B cell (primary cell): ENCODE data around the gene SMPDL3B. TPM values are rescaled to one million over a fixed set of nuclear protein-coding genes. Genes with fewer than 3 reads are reported as not detected.

Source experiments
- ATAC-seq: fragments of 200-7000 bp; cut with Tn5 transposase; one replicate; pipeline ENCODE4 v1.10.0; 2021; ENCODE audit warnings: low read depth, mild to moderate bottlenecking, moderate number of reproducible peaks, moderate library complexity
- CTCF ChIA-PET: fragments of 350-600 bp; sonication (Branson Sonifier 250); formaldehyde crosslinking; loops from one replicate; lab custom pipeline; 2021; ENCODE audit warnings: antibody characterized with exemption, inconsistent platforms; lab: Charles Lee
- POLR2A ChIA-PET: fragments of 350-600 bp; sonication (Branson Sonifier 250); formaldehyde crosslinking; loops from one replicate; lab custom pipeline; 2021; ENCODE audit warnings: antibody characterized with exemption; lab: Charles Lee
- DNase-seq: peaks from one replicate; pipeline ENCODE4 v3.0.0; 2013
- H2AFZ ChIP-seq: 2 replicates; pipeline ENCODE4 v1.6.1; 2012; ENCODE audit warnings: mild to moderate bottlenecking, low read depth, low read length; ENCODE audit not compliant: insufficient read depth, poor library complexity, severe bottlenecking
- H3K27ac ChIP-seq, 2 donors: 1 replicate in 1 of 2; 2 replicates in 1 of 2; pipeline ENCODE4 v1.5.1; 2012 to 2013; ENCODE audit warnings: low read length in 2 of 2, mild to moderate bottlenecking in 2 of 2, moderate library complexity in 1 of 2
- H3K27me3 ChIP-seq, 4 experiments: fragments of 200-600 bp in 1 of 4; sonication (generic) in 1 of 4; replicated peaks in 1 of 4; 1 replicate in 2 of 4; 2 replicates in 2 of 4; pipeline versions ENCODE4 v1.6.1 to v1.7.0; 2013 to 2016; ENCODE audit warnings: low read length in 3 of 4, mild to moderate bottlenecking in 2 of 4, mixed read lengths in 1 of 4, moderate library complexity in 1 of 4; ENCODE audit not compliant: insufficient read depth in 4 of 4, control insufficient read depth in 3 of 4; ENCODE audit errors: control extremely low read depth in 1 of 4
- H3K36me3 ChIP-seq, 2 experiments: replicated peaks in 1 of 2; 1 replicate in 1 of 2; 2 replicates in 1 of 2; pipeline versions ENCODE4 v1.6.1 to v1.7.1; 2013; ENCODE audit warnings: low read length in 1 of 2; ENCODE audit not compliant: insufficient read depth in 2 of 2, control insufficient read depth in 1 of 2; ENCODE audit errors: control extremely low read depth in 1 of 2, extremely low read depth in 1 of 2
- H3K4me1 ChIP-seq, 2 donors: fragments of 200-600 bp in 1 of 2; sonication (generic) in 1 of 2; 1 replicate in 1 of 2; 2 replicates in 1 of 2; pipeline versions ENCODE4 v1.5.1 to v1.6.1; 2013 to 2017; ENCODE audit warnings: low read length in 2 of 2; ENCODE audit not compliant: control insufficient read depth in 2 of 2, insufficient read depth in 2 of 2
- H3K4me2 ChIP-seq: replicated peaks from 2 replicates; pipeline ENCODE3; 2012; ENCODE audit warnings: mild to moderate bottlenecking, low read depth, low read length; ENCODE audit not compliant: poor library complexity, severe bottlenecking
- H3K4me3 ChIP-seq, 5 experiments: fragments of 200-600 bp in 1 of 5; sonication (generic) in 1 of 5; 1 replicate in 3 of 5; 2 replicates in 2 of 5; pipeline versions ENCODE4 v1.5.1 to v1.7.0; 2011 to 2016; ENCODE audit warnings: low read length in 4 of 5, mild to moderate bottlenecking in 4 of 5, low read depth in 2 of 5, control low read depth in 1 of 5, moderate library complexity in 1 of 5; ENCODE audit not compliant: insufficient read depth in 1 of 5; ENCODE audit errors: control extremely low read depth in 1 of 5, extremely low read depth in 1 of 5
- H3K79me2 ChIP-seq: fragments of 200-600 bp; sonication (generic); one replicate; pipeline ENCODE4 v1.6.0; 2016; ENCODE audit warnings: low read length; ENCODE audit not compliant: control insufficient read depth, insufficient read depth
- H3K9ac ChIP-seq: fragments of 200-600 bp; sonication (generic); 2 replicates; pipeline ENCODE4 v1.6.1; 2017; ENCODE audit warnings: mild to moderate bottlenecking, low read length, moderate library complexity
- H3K9me3 ChIP-seq, 3 donors: one replicate each; pipeline versions ENCODE4 v1.6.1 to v1.7.1; 2013; ENCODE audit warnings: low read length in 2 of 3; ENCODE audit not compliant: control insufficient read depth in 2 of 3, insufficient read depth in 1 of 3; ENCODE audit errors: control extremely low read depth in 1 of 3
- H4K20me1 ChIP-seq: 2 replicates; pipeline ENCODE4 v1.6.0; 2012; ENCODE audit warnings: mild to moderate bottlenecking, low read length; ENCODE audit not compliant: insufficient read depth, control insufficient read depth, poor library complexity, severe bottlenecking
- H3K27ac Mint-ChIP-seq: one replicate; pipeline ENCODE4 v1.8.0; 2021; ENCODE audit warnings: mixed read lengths
- H3K27me3 Mint-ChIP-seq: one replicate; pipeline ENCODE4 v1.8.0; 2021; ENCODE audit warnings: mixed read lengths
- H3K4me1 Mint-ChIP-seq: one replicate; pipeline ENCODE4 v1.8.0; 2021; ENCODE audit warnings: mixed read lengths
- H3K4me3 Mint-ChIP-seq: one replicate; pipeline ENCODE4 v1.8.0; 2021; ENCODE audit warnings: mixed read lengths
- H3K9me3 Mint-ChIP-seq: one replicate; pipeline ENCODE4 v1.8.0; 2022; ENCODE audit warnings: mixed read lengths; ENCODE audit not compliant: insufficient read depth
- EZH2 ChIP-seq: IDR thresholded peaks from 2 replicates; pipeline ENCODE4 v1.6.1; 2012; ENCODE audit warnings: borderline replicate concordance, low read depth, mild to moderate bottlenecking, moderate library complexity, low read length; ENCODE audit not compliant: insufficient read depth, poor library complexity, severe bottlenecking
- WGBS: methylation state at CpG from one replicate; pipeline ENCODE4 v1.1.5; 2013; ENCODE audit warnings: missing lambda C conversion rate; ENCODE audit not compliant: insufficient coverage; 5-methylcytosine and 5-hydroxymethylcytosine counted together
- intact Hi-C: fragments of 100-400 bp; cut with micrococcal nuclease; formaldehyde crosslinking; loops from one replicate; pipeline ENCODE4 v1.10.0; 2022
- polyA plus RNA-seq: library from polyadenylated mRNA; depleted of rRNA; stranded (reverse); fragments of >200 nt; gene quantifications from 2 replicates; pipeline ENCODE4 v1.2.3, GENCODE V29; 2012
- total RNA-seq, 2 donors: library from RNA; stranded (reverse); fragments of 120-200 nt in 1 of 2; gene quantifications; 1 replicate in 1 of 2; 2 replicates in 1 of 2; pipeline versions ENCODE4 v1.2.3 to v1.2.4, GENCODE V29; 2013 to 2022
- TF ChIP-seq, protein P1 (sequence below): fragments of 200-600 bp; IDR thresholded peaks from one replicate; pipeline ENCODE4 v1.8.0; 2022; ENCODE audit warnings: antibody characterized with exemption, mild to moderate bottlenecking

Gene SMPDL3B
- total and polyA plus RNA-seq, 2 donors (not counting 1 experiment from before 2014, with no cell fraction given), result 0.22 TPM; not detected in 1

DNA sequence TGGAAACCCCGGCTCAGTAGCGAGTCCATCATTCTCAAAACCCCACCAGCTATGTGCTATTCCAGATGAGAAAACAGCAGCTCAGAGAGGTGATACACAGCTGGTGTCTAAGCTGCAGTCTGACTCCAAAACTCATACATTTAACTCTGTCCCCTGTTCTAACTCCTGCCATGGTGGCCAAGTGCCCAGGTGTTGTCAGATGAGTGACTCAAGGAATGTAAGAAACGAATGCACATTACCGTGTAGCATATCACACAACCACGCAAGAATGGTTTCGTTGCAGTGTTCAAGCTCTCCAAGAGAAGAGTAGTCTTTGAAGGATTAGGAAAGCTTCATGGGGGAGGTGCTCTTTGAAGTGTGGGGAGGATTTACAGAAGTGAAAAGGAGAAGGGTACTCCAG lies 20.3 kb downstream of the SMPDL3B start:
- intact Hi-C loops, result no loop called here
- H3K4me2 ChIP-seq, result no peak overlapping the region
- no peak overlapping the region for H3K9ac ChIP-seq
- Mint-ChIP-seq H3K4me1 (peaks cover 4% of the 10 kb centered on the region), H3K27ac (no peak overlapping the region), H3K27me3 (no peaks in the 10 kb centered on the region), H3K4me3 (no peak overlapping the region), H3K9me3 (no peaks in the 10 kb centered on the region)
- H3K27ac ChIP-seq, result no peak overlapping the region
- POLR2A ChIA-PET, result no interaction called here
- CTCF ChIA-PET, result no interaction called here
- no peak overlapping the region for H3K4me3 ChIP-seq
- TF ChIP-seq, protein P1, sequence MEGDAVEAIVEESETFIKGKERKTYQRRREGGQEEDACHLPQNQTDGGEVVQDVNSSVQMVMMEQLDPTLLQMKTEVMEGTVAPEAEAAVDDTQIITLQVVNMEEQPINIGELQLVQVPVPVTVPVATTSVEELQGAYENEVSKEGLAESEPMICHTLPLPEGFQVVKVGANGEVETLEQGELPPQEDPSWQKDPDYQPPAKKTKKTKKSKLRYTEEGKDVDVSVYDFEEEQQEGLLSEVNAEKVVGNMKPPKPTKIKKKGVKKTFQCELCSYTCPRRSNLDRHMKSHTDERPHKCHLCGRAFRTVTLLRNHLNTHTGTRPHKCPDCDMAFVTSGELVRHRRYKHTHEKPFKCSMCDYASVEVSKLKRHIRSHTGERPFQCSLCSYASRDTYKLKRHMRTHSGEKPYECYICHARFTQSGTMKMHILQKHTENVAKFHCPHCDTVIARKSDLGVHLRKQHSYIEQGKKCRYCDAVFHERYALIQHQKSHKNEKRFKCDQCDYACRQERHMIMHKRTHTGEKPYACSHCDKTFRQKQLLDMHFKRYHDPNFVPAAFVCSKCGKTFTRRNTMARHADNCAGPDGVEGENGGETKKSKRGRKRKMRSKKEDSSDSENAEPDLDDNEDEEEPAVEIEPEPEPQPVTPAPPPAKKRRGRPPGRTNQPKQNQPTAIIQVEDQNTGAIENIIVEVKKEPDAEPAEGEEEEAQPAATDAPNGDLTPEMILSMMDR, result no peak
- TF ChIP-seq EZH2, result no peak
- no peak for DNase-seq
- H3K79me2 ChIP-seq, result peaks cover 19% of the 10 kb centered on the region
- peaks cover 0 to 3% (median 0%) of the 10 kb centered on the region in 4 experiments for H3K27me3 ChIP-seq
- no peaks in the 10 kb centered on the region for H3K36me3 ChIP-seq
- H4K20me1 ChIP-seq, result no peaks in the 10 kb centered on the region
- no peak for ATAC-seq
- peaks cover 4 to 7% of the 10 kb centered on the region in 2 donors for H3K4me1 ChIP-seq
- 95% methylated on average over 6 of the region's 6 CpGs for WGBS
- no peak overlapping the region for H2AFZ ChIP-seq
- H3K9me3 ChIP-seq, result no peaks in the 10 kb centered on the region

DNA sequence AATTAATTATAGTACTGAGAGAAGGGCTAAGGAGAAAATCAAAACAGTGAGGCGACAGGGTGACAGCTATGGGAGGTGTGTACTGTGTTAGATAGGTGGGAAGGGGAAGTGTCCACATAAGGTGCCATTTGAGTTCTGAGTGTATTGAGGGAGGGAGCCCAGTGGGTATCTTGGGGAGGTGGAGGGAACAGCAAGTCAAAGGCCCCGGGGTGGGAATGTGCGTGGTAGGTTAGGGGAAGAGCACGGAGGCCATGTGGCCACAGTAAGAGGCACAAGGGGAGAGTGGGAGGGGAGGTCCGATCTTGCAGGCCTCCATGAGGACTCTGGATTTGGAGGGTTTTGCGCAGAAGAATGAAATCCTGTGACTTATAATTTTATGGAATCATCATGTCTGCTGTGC lies 22.0 kb downstream of the SMPDL3B start:
- POLR2A ChIA-PET, result no interaction called here
- Mint-ChIP-seq H3K27me3 (no peaks in the 10 kb centered on the region), H3K9me3 (no peaks in the 10 kb centered on the region), H3K4me1 (peaks cover 14% of the 10 kb centered on the region), H3K27ac (no peak overlapping the region), H3K4me3 (peak overlapping the region; percentile 55)
- Histone ChIP-seq H3K4me1 (peaks cover 14 to 17% of the 10 kb centered on the region in 2 donors), H3K36me3 (no peaks in the 10 kb centered on the region), H3K27me3 (peaks cover 0 to 3% (median 0%) of the 10 kb centered on the region in 4 experiments), H4K20me1 (peaks cover 9% of the 10 kb centered on the region), H3K9ac (no peak overlapping the region), H3K9me3 (no peaks in the 10 kb centered on the region), H3K79me2 (peaks cover 28% of the 10 kb centered on the region), H3K4me3 (no peak overlapping the region), H3K4me2 (no peak overlapping the region), H2AFZ (no peak overlapping the region), H3K27ac (no peak overlapping the region)
- no peak for DNase-seq
- intact Hi-C loops, result no loop called here
- no peak for ATAC-seq
- 83% methylated on average over 6 of the region's 6 CpGs for WGBS
- no peak for TF ChIP-seq EZH2
- TF ChIP-seq, protein P1, result no peak
- CTCF ChIA-PET, result interaction anchor here (0.9 kb wide), 1 partner anchor 20 kb away, joined by 3 read pairs; no protein-coding TSS in a partner anchor
